ENCODE results near the gene GDPD2.

Gene GDPD2

GRCh38 chrX:70437921-70438665 is 15.0 kb downstream of the GDPD2 start:
- no peak for DNase-seq (ENCODE audit: low read depth in 2 of 2, low spot score in 1 of 2)

- DNase-seq (ENCODE audit: low read depth in 2 of 2, low spot score in 1 of 2) = no peak
Measured at GRCh38 chrX:70439016-70439415, 15.9 kb downstream of the GDPD2 start.

- no peak for DNase-seq (ENCODE audit: low read depth in 2 of 2, low spot score in 1 of 2)
Measured at GRCh38 chrX:70442224-70442623, 19.1 kb downstream of the GDPD2 start.

GRCh38 chrX:70444326-70444945 is 21.3 kb downstream of the GDPD2 start, which contains the start of gene DLG3:
TSS of gene DLG3 (plus strand) at chrX:70444835. CDS start at chrX:70445202, 367 bp downstream.
- DNase-seq (ENCODE audit: low read depth in 2 of 2, low spot score in 1 of 2) = no peak

GRCh38 chrX:70444946-70445656 is 22.0 kb downstream of the GDPD2 start:
- no peak for DNase-seq (ENCODE audit: low read depth in 2 of 2, low spot score in 1 of 2)

- no peak for DNase-seq (ENCODE audit: low read depth in 2 of 2, low spot score in 1 of 2)
Measured at GRCh38 chrX:70445951-70446350, 22.8 kb downstream of the GDPD2 start.

GRCh38 chrX:70446380-70447350 is 23.6 kb downstream of the GDPD2 start:
- DNase-seq (ENCODE audit: low read depth in 2 of 2, low spot score in 1 of 2) = no peak

GRCh38 chrX:70449457-70449966 is 26.4 kb downstream of the GDPD2 start:
- DNase-seq (ENCODE audit: low read depth in 2 of 2, low spot score in 1 of 2) = no peak

- no peak for DNase-seq (ENCODE audit: low read depth in 2 of 2, low spot score in 1 of 2)
Measured at GRCh38 chrX:70452143-70452733, 29.1 kb downstream of the GDPD2 start.

GRCh38 chrX:70453024-70453618 is 30.0 kb downstream of the GDPD2 start:
- DNase-seq (ENCODE audit: low read depth in 2 of 2, low spot score in 1 of 2) = no peak

GRCh38 chrX:70454441-70455365 is 31.6 kb downstream of the GDPD2 start:
- no peak for DNase-seq (ENCODE audit: low read depth in 2 of 2, low spot score in 1 of 2)

GRCh38 chrX:70455366-70456202 is 32.5 kb downstream of the GDPD2 start:
- no peak for DNase-seq (ENCODE audit: low read depth in 2 of 2, low spot score in 1 of 2)

GRCh38 chrX:70456256-70456655 is 33.1 kb downstream of the GDPD2 start:
- no peak for DNase-seq (ENCODE audit: low read depth in 2 of 2, low spot score in 1 of 2)

- no peak for DNase-seq (ENCODE audit: low read depth in 2 of 2, low spot score in 1 of 2)
Measured at GRCh38 chrX:70461026-70461425, 37.9 kb downstream of the GDPD2 start.

GRCh38 chrX:70464051-70464450 is 40.9 kb downstream of the GDPD2 start:
- no peak for DNase-seq (ENCODE audit: low read depth in 2 of 2, low spot score in 1 of 2)

GRCh38 chrX:70466968-70467367 is 43.9 kb downstream of the GDPD2 start:
- no peak for DNase-seq (ENCODE audit: low read depth in 2 of 2, low spot score in 1 of 2)

- DNase-seq (ENCODE audit: low read depth in 2 of 2, low spot score in 1 of 2) = no peak
Measured at GRCh38 chrX:70468709-70469108, 45.6 kb downstream of the GDPD2 start.

GRCh38 chrX:70470850-70471289 is 47.8 kb downstream of the GDPD2 start:
- no peak for DNase-seq (ENCODE audit: low read depth in 2 of 2, low spot score in 1 of 2)

Measured in stimulated activated CD8-positive, alpha-beta memory T cell treated with anti-CD3 and anti-CD28 coated beads, Interleukin-4, amount 100 ng/mL, for 4 hours (primary cell).